GM23338 (cell line): ENCODE results near the gene APOBEC3B. TPM values are rescaled to one million over a fixed set of nuclear protein-coding genes. Genes with fewer than 3 reads are reported as not detected.

Experiments
- ATAC-seq: fragments of 200-7000 bp; cut with Tn5 transposase; 3 replicates; pipeline ENCODE4 v1.9.1; 2020
- DNase-seq: peaks from one replicate; pipeline ENCODE4 v3.0.0-alpha.2; 2015; ENCODE audit warnings: low spot score
- H2AFZ ChIP-seq: fragments of 200-600 bp; sonication (generic); 2 replicates; pipeline ENCODE4 v1.8.0; 2016; ENCODE audit warnings: antibody characterized with exemption, mild to moderate bottlenecking, moderate library complexity
- H3F3A ChIP-seq: fragments of 200-600 bp; sonication (generic); replicated peaks from 2 replicates; pipeline ENCODE4 v1.8.0; 2017; ENCODE audit warnings: antibody characterized with exemption, mixed run types, low read depth
- H3K27ac ChIP-seq: fragments of 200-600 bp; sonication (generic); 2 replicates; pipeline ENCODE4 v1.6.1; 2016; ENCODE audit warnings: low read depth
- H3K27me3 ChIP-seq: fragments of 200-600 bp; sonication (generic); 2 replicates; pipeline ENCODE4 v1.8.0; 2016; ENCODE audit warnings: mild to moderate bottlenecking, mixed run types, moderate library complexity; ENCODE audit not compliant: insufficient read depth
- H3K36me3 ChIP-seq: fragments of 200-600 bp; sonication (generic); 2 replicates; pipeline ENCODE4 v1.8.0; 2016; ENCODE audit warnings: mild to moderate bottlenecking; ENCODE audit not compliant: insufficient read depth
- H3K4me1 ChIP-seq: fragments of 200-600 bp; sonication (generic); 2 replicates; pipeline ENCODE4 v1.8.0; 2016; ENCODE audit warnings: mild to moderate bottlenecking, moderate library complexity; ENCODE audit not compliant: insufficient read depth
- H3K4me2 ChIP-seq: fragments of 200-600 bp; sonication (generic); 2 replicates; pipeline ENCODE4 v1.7.1; 2017; ENCODE audit warnings: mixed run types
- H3K4me3 ChIP-seq: fragments of 200-600 bp; sonication (generic); 2 replicates; pipeline ENCODE4 v1.6.1; 2016; ENCODE audit warnings: mixed run types
- H3K79me2 ChIP-seq: fragments of 200-600 bp; sonication (generic); replicated peaks from 2 replicates; pipeline ENCODE4 v1.8.0; 2017; ENCODE audit warnings: mild to moderate bottlenecking; ENCODE audit not compliant: insufficient read depth
- H3K9me2 ChIP-seq: fragments of 200-600 bp; sonication (generic); 2 replicates; pipeline ENCODE4 v1.8.0; 2017; ENCODE audit not compliant: insufficient read depth
- H4K20me1 ChIP-seq: fragments of 200-600 bp; sonication (generic); replicated peaks from 2 replicates; pipeline ENCODE4 v1.8.0; 2017; ENCODE audit warnings: mild to moderate bottlenecking; ENCODE audit not compliant: insufficient read depth
- H3K27ac Mint-ChIP-seq: 2 replicates; pipeline ENCODE4 v1.8.0; 2020; ENCODE audit warnings: inconsistent platforms, mild to moderate bottlenecking, moderate library complexity, mixed read lengths
- H3K27me3 Mint-ChIP-seq: 3 replicates; pipeline ENCODE4 v1.8.0; 2022; ENCODE audit warnings: low read depth, mild to moderate bottlenecking, moderate library complexity, mixed read lengths, inconsistent platforms; ENCODE audit not compliant: insufficient read depth, poor library complexity
- H3K36me3 Mint-ChIP-seq: 3 replicates; pipeline ENCODE4 v1.8.0; 2021; ENCODE audit warnings: low read depth, mild to moderate bottlenecking, inconsistent platforms, moderate library complexity, mixed read lengths
- H3K4me1 Mint-ChIP-seq: 3 replicates; pipeline ENCODE4 v1.8.0; 2020; ENCODE audit warnings: mild to moderate bottlenecking, inconsistent platforms, mixed read lengths
- H3K4me3 Mint-ChIP-seq: 3 replicates; pipeline ENCODE4 v1.8.0; 2021; ENCODE audit warnings: moderate library complexity, mild to moderate bottlenecking, inconsistent platforms, mixed read lengths
- H3K9me3 Mint-ChIP-seq: 3 replicates; pipeline ENCODE4 v1.8.0; 2020; ENCODE audit warnings: moderate library complexity, mild to moderate bottlenecking, inconsistent platforms, mixed read lengths
- CREB1 ChIP-seq: fragments of 250-450 bp; sonication (Bioruptor Pico); IDR thresholded peaks from 2 replicates; pipeline ENCODE4 v1.5.0; 2020; ENCODE audit warnings: low read depth, mild to moderate bottlenecking, moderate library complexity
- EZH2 ChIP-seq: fragments of 200-600 bp; sonication (generic); IDR thresholded peaks from one replicate; pipeline ENCODE4 v1.8.0; 2017; ENCODE audit warnings: antibody characterized with exemption, mild to moderate bottlenecking, low read depth; ENCODE audit not compliant: unreplicated experiment
- NANOG ChIP-seq: IDR thresholded peaks from 2 replicates; pipeline ENCODE4 v1.6.1; 2016; ENCODE audit warnings: antibody characterized with exemption, borderline replicate concordance
- POLR2AphosphoS5 ChIP-seq: IDR thresholded peaks from 2 replicates; pipeline ENCODE4 v1.6.1; 2016; ENCODE audit warnings: antibody characterized with exemption, low read depth
- ZNF114 ChIP-seq: fragments of 250-450 bp; sonication (Bioruptor Pico); IDR thresholded peaks from 2 replicates; pipeline ENCODE4 v1.5.0; 2020; ENCODE audit warnings: mild to moderate bottlenecking, moderate library complexity
- ZNF331 ChIP-seq: fragments of 250-450 bp; sonication (Bioruptor Pico); IDR thresholded peaks from 2 replicates; pipeline ENCODE4 v1.5.0; 2020; ENCODE audit warnings: low read depth, mild to moderate bottlenecking, moderate library complexity
- polyA plus RNA-seq: library from polyadenylated mRNA; unstranded; fragments of >200 nt; fragmentation: Nextera tagmentation; extraction: Ambion mirVana; gene quantifications from 2 replicates; pipeline ENCODE4 v1.2.1, GENCODE V29; 2016
- total RNA-seq: library from RNA; depleted of rRNA; stranded (reverse); fragments of >200 nt; shearing (Covaris generic); gene quantifications from 2 replicates; pipeline ENCODE4 v1.2.3, GENCODE V29; 2014
- TF ChIP-seq, protein P1 (sequence below): IDR thresholded peaks from 2 replicates; pipeline ENCODE4 v1.6.1; 2016; ENCODE audit warnings: antibody characterized with exemption
- TF ChIP-seq, protein P2 (sequence below): fragments of 250-450 bp; sonication (Bioruptor Pico); IDR thresholded peaks from 2 replicates; pipeline ENCODE4 v1.5.0; 2020; ENCODE audit warnings: mild to moderate bottlenecking, moderate library complexity
- TF ChIP-seq, protein P3 (sequence below), 2 experiments: fragments of 200-600 bp in 1 of 2; sonication (generic) in 1 of 2; conservative IDR thresholded peaks; 2 replicates each; pipeline versions ENCODE4 v1.5.1 to v1.6.1; 2016 to 2017; ENCODE audit warnings: antibody characterized with exemption in 2 of 2, low read depth in 2 of 2, mild to moderate bottlenecking in 2 of 2, moderate library complexity in 1 of 2
- TF ChIP-seq, protein P4 (sequence below): IDR thresholded peaks from one replicate; pipeline ENCODE4 v1.6.1; 2018; ENCODE audit warnings: antibody characterized with exemption; ENCODE audit not compliant: unreplicated experiment

Gene APOBEC3B
- total and polyA plus RNA-seq, 2 experiments from 2014 or later, result 7.0 to 9.2 TPM

DNA sequence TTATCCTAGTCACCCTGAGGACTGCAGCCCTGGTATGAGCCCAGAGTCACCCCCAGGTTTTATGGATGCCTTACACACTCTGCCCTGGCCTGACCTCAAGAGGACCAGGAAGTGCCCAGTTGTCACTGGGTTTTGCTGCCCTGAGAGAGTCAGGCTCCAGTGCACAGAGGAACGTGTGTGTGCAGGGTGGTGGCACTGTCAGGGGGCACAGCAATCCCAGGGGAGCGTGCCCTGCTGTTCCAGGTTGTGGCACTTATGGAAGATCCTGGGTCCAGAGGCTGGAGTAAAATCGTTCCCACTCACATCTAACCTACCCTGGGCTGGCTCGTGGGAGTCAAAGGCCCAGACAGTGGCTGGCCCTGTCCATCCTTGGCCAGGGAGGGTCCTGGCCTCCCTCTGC, 17.2 kb upstream of the APOBEC3B start:
- ATAC-seq, result no peak
- Histone ChIP-seq H3K79me2 (no peaks in the 10 kb centered on the region), H3K27ac (no peak overlapping the region), H3K4me2 (no peak overlapping the region), H4K20me1 (no peaks in the 10 kb centered on the region), H2AFZ (no peak overlapping the region), H3K36me3 (no peaks in the 10 kb centered on the region), H3K27me3 (no peaks in the 10 kb centered on the region), H3K4me1 (no peaks in the 10 kb centered on the region), H3F3A (no peaks in the 10 kb centered on the region), H3K4me3 (no peak overlapping the region), H3K9me2 (no peaks in the 10 kb centered on the region)
- TF ChIP-seq ZNF331 (CRISPR knock-in tag) (no peak), POLR2AphosphoS5 (no peak), EZH2 (no peak), NANOG (no peak), ZNF114 (CRISPR knock-in tag) (no peak), CREB1 (CRISPR knock-in tag) (no peak)
- TF ChIP-seq, protein P1, sequence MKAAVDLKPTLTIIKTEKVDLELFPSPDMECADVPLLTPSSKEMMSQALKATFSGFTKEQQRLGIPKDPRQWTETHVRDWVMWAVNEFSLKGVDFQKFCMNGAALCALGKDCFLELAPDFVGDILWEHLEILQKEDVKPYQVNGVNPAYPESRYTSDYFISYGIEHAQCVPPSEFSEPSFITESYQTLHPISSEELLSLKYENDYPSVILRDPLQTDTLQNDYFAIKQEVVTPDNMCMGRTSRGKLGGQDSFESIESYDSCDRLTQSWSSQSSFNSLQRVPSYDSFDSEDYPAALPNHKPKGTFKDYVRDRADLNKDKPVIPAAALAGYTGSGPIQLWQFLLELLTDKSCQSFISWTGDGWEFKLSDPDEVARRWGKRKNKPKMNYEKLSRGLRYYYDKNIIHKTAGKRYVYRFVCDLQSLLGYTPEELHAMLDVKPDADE, result no peak
- TF ChIP-seq, protein P2, sequence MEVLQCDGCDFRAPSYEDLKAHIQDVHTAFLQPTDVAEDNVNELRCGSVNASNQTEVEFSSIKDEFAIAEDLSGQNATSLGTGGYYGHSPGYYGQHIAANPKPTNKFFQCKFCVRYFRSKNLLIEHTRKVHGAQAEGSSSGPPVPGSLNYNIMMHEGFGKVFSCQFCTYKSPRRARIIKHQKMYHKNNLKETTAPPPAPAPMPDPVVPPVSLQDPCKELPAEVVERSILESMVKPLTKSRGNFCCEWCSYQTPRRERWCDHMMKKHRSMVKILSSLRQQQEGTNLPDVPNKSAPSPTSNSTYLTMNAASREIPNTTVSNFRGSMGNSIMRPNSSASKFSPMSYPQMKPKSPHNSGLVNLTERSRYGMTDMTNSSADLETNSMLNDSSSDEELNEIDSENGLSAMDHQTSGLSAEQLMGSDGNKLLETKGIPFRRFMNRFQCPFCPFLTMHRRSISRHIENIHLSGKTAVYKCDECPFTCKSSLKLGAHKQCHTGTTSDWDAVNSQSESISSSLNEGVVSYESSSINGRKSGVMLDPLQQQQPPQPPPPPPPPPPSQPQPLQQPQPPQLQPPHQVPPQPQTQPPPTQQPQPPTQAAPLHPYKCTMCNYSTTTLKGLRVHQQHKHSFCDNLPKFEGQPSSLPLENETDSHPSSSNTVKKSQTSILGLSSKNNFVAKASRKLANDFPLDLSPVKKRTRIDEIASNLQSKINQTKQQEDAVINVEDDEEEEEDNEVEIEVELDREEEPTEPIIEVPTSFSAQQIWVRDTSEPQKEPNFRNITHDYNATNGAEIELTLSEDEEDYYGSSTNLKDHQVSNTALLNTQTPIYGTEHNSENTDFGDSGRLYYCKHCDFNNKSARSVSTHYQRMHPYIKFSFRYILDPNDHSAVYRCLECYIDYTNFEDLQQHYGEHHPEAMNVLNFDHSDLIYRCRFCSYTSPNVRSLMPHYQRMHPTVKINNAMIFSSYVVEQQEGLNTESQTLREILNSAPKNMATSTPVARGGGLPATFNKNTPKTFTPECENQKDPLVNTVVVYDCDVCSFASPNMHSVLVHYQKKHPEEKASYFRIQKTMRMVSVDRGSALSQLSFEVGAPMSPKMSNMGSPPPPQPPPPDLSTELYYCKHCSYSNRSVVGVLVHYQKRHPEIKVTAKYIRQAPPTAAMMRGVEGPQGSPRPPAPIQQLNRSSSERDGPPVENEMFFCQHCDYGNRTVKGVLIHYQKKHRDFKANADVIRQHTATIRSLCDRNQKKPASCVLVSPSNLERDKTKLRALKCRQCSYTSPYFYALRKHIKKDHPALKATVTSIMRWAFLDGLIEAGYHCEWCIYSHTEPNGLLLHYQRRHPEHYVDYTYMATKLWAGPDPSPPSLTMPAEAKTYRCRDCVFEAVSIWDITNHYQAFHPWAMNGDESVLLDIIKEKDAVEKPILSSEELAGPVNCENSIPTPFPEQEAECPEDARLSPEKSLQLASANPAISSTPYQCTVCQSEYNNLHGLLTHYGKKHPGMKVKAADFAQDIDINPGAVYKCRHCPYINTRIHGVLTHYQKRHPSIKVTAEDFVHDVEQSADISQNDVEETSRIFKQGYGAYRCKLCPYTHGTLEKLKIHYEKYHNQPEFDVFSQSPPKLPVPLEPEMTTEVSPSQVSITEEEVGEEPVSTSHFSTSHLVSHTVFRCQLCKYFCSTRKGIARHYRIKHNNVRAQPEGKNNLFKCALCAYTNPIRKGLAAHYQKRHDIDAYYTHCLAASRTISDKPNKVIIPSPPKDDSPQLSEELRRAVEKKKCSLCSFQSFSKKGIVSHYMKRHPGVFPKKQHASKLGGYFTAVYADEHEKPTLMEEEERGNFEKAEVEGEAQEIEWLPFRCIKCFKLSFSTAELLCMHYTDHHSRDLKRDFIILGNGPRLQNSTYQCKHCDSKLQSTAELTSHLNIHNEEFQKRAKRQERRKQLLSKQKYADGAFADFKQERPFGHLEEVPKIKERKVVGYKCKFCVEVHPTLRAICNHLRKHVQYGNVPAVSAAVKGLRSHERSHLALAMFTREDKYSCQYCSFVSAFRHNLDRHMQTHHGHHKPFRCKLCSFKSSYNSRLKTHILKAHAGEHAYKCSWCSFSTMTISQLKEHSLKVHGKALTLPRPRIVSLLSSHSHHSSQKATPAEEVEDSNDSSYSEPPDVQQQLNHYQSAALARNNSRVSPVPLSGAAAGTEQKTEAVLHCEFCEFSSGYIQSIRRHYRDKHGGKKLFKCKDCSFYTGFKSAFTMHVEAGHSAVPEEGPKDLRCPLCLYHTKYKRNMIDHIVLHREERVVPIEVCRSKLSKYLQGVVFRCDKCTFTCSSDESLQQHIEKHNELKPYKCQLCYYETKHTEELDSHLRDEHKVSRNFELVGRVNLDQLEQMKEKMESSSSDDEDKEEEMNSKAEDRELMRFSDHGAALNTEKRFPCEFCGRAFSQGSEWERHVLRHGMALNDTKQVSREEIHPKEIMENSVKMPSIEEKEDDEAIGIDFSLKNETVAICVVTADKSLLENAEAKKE (CRISPR knock-in tag), result no peak
- TF ChIP-seq, protein P3, sequence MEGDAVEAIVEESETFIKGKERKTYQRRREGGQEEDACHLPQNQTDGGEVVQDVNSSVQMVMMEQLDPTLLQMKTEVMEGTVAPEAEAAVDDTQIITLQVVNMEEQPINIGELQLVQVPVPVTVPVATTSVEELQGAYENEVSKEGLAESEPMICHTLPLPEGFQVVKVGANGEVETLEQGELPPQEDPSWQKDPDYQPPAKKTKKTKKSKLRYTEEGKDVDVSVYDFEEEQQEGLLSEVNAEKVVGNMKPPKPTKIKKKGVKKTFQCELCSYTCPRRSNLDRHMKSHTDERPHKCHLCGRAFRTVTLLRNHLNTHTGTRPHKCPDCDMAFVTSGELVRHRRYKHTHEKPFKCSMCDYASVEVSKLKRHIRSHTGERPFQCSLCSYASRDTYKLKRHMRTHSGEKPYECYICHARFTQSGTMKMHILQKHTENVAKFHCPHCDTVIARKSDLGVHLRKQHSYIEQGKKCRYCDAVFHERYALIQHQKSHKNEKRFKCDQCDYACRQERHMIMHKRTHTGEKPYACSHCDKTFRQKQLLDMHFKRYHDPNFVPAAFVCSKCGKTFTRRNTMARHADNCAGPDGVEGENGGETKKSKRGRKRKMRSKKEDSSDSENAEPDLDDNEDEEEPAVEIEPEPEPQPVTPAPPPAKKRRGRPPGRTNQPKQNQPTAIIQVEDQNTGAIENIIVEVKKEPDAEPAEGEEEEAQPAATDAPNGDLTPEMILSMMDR (conservative IDR thresholded peaks at IDR 0.05; ENCODE audit: low read depth in 2 of 2), result no peak
- TF ChIP-seq, protein P4, sequence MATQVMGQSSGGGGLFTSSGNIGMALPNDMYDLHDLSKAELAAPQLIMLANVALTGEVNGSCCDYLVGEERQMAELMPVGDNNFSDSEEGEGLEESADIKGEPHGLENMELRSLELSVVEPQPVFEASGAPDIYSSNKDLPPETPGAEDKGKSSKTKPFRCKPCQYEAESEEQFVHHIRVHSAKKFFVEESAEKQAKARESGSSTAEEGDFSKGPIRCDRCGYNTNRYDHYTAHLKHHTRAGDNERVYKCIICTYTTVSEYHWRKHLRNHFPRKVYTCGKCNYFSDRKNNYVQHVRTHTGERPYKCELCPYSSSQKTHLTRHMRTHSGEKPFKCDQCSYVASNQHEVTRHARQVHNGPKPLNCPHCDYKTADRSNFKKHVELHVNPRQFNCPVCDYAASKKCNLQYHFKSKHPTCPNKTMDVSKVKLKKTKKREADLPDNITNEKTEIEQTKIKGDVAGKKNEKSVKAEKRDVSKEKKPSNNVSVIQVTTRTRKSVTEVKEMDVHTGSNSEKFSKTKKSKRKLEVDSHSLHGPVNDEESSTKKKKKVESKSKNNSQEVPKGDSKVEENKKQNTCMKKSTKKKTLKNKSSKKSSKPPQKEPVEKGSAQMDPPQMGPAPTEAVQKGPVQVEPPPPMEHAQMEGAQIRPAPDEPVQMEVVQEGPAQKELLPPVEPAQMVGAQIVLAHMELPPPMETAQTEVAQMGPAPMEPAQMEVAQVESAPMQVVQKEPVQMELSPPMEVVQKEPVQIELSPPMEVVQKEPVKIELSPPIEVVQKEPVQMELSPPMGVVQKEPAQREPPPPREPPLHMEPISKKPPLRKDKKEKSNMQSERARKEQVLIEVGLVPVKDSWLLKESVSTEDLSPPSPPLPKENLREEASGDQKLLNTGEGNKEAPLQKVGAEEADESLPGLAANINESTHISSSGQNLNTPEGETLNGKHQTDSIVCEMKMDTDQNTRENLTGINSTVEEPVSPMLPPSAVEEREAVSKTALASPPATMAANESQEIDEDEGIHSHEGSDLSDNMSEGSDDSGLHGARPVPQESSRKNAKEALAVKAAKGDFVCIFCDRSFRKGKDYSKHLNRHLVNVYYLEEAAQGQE, result no peak
- H3K9me3 Mint-ChIP-seq, result no peaks in the 10 kb centered on the region
- H3K36me3 Mint-ChIP-seq, result no peaks in the 10 kb centered on the region; the same call in 2 of the 3 replicates
- H3K4me3 Mint-ChIP-seq, result no peak overlapping the region
- H3K27me3 Mint-ChIP-seq, result peaks cover 10% of the 10 kb centered on the region
- H3K27ac Mint-ChIP-seq, result no peak overlapping the region
- H3K4me1 Mint-ChIP-seq, result peaks cover 22% of the 10 kb centered on the region
- DNase-seq, result no peak
